PC-9 (cell line): ENCODE data around the gene RALGAPA2.

Source experiments
- EZH2 ChIP-seq: fragments of 200-600 bp; sonication (generic); IDR thresholded peaks from 2 replicates; pipeline ENCODE4 v1.8.0; 2017; ENCODE audit warnings: antibody characterized with exemption, low read depth
- TF ChIP-seq, protein P1 (sequence below): fragments of 200-600 bp; sonication (generic); conservative IDR thresholded peaks from 2 replicates; pipeline ENCODE4 v1.6.1; 2017; ENCODE audit warnings: mixed run types, antibody characterized with exemption, mild to moderate bottlenecking, moderate library complexity

GRCh38 chr20:20551409-20551808, 161.0 kb downstream of the RALGAPA2 start:
- TF ChIP-seq, protein P1, sequence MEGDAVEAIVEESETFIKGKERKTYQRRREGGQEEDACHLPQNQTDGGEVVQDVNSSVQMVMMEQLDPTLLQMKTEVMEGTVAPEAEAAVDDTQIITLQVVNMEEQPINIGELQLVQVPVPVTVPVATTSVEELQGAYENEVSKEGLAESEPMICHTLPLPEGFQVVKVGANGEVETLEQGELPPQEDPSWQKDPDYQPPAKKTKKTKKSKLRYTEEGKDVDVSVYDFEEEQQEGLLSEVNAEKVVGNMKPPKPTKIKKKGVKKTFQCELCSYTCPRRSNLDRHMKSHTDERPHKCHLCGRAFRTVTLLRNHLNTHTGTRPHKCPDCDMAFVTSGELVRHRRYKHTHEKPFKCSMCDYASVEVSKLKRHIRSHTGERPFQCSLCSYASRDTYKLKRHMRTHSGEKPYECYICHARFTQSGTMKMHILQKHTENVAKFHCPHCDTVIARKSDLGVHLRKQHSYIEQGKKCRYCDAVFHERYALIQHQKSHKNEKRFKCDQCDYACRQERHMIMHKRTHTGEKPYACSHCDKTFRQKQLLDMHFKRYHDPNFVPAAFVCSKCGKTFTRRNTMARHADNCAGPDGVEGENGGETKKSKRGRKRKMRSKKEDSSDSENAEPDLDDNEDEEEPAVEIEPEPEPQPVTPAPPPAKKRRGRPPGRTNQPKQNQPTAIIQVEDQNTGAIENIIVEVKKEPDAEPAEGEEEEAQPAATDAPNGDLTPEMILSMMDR: no peak
- TF ChIP-seq EZH2: no peak
